WTC11 (cell line): ENCODE results near the gene CYP46A1. TPM values are rescaled to one million over a fixed set of nuclear protein-coding genes. Genes with fewer than 3 reads are reported as not detected.

Experiments
- ATAC-seq: fragments of 200-7000 bp; cut with Tn5 transposase; 2 replicates; pipeline ENCODE4 v1.10.0; 2021; ENCODE audit warnings: mild to moderate bottlenecking, moderate library complexity
- CTCF ChIA-PET: fragments of 300-600 bp; sonication (Branson Sonifier 250); formaldehyde crosslinking; loops from one replicate; lab custom pipeline; 2021; ENCODE audit warnings: antibody characterized with exemption; lab: Charles Lee
- POLR2A ChIA-PET: fragments of 350-600 bp; sonication (Branson Sonifier 250); formaldehyde crosslinking; loops from one replicate; lab custom pipeline; 2021; ENCODE audit warnings: antibody characterized with exemption; lab: Charles Lee
- DNase-seq: peaks from one replicate; pipeline ENCODE4 v3.0.0; 2021; ENCODE audit warnings: low spot score
- H3K27ac Mint-ChIP-seq: 2 replicates; pipeline ENCODE4 v1.8.0; 2021; ENCODE audit warnings: mixed read lengths
- H3K27me3 Mint-ChIP-seq: 2 replicates; pipeline ENCODE4 v1.8.0; 2021; ENCODE audit warnings: low read depth, mild to moderate bottlenecking, moderate library complexity, mixed read lengths
- H3K36me3 Mint-ChIP-seq: 2 replicates; pipeline ENCODE4 v1.8.0; 2021; ENCODE audit warnings: mixed read lengths
- H3K4me1 Mint-ChIP-seq: 2 replicates; pipeline ENCODE4 v1.8.0; 2022; ENCODE audit warnings: mixed read lengths
- H3K4me3 Mint-ChIP-seq: 2 replicates; pipeline ENCODE4 v1.8.0; 2021; ENCODE audit warnings: mild to moderate bottlenecking, moderate library complexity, mixed read lengths
- H3K9me3 Mint-ChIP-seq: 2 replicates; pipeline ENCODE4 v1.8.0; 2021; ENCODE audit warnings: mixed read lengths
- ATF2 ChIP-seq: sonication (generic); formaldehyde crosslinking; IDR thresholded peaks from 2 replicates; pipeline ENCODE4 v1.8.1; 2022; ENCODE audit warnings: low read depth, missing genetic modification reagents, borderline replicate concordance
- ATF6 ChIP-seq: sonication (generic); formaldehyde crosslinking; IDR thresholded peaks from 2 replicates; pipeline ENCODE4 v1.8.1; 2023; ENCODE audit warnings: mild to moderate bottlenecking, missing genetic modification reagents
- ELF4 ChIP-seq: sonication (generic); formaldehyde crosslinking; IDR thresholded peaks from 2 replicates; pipeline ENCODE4 v1.8.1; 2022; ENCODE audit warnings: low read depth, mild to moderate bottlenecking, moderate library complexity, missing genetic modification reagents
- NFE2L1 ChIP-seq: sonication (generic); formaldehyde crosslinking; IDR thresholded peaks from 2 replicates; pipeline ENCODE4 v1.8.1; 2023; ENCODE audit warnings: missing genetic modification reagents
- NFYB ChIP-seq: sonication (generic); formaldehyde crosslinking; conservative IDR thresholded peaks from 2 replicates; pipeline ENCODE4 v1.8.0; 2022; ENCODE audit warnings: low read depth, missing genetic modification reagents
- NR1H2 ChIP-seq: sonication (generic); formaldehyde crosslinking; IDR thresholded peaks from 2 replicates; pipeline ENCODE4 v1.9.0; 2021; ENCODE audit warnings: mild to moderate bottlenecking, moderate library complexity, missing genetic modification reagents
- PREB ChIP-seq: sonication (generic); formaldehyde crosslinking; IDR thresholded peaks from 2 replicates; pipeline ENCODE4 v1.8.1; 2022; ENCODE audit warnings: mild to moderate bottlenecking, missing genetic modification reagents, moderate library complexity, borderline replicate concordance
- ZBTB21 ChIP-seq: sonication (generic); formaldehyde crosslinking; IDR thresholded peaks from 2 replicates; pipeline ENCODE4 v1.8.1; 2023; ENCODE audit warnings: mild to moderate bottlenecking, missing genetic modification reagents, borderline replicate concordance
- ZNF232 ChIP-seq: sonication (generic); formaldehyde crosslinking; IDR thresholded peaks from 2 replicates; pipeline ENCODE4 v1.8.0; 2022; ENCODE audit warnings: mild to moderate bottlenecking, missing genetic modification reagents
- ZNF263 ChIP-seq: sonication (generic); formaldehyde crosslinking; IDR thresholded peaks from 2 replicates; pipeline ENCODE4 v1.8.1; 2022; ENCODE audit warnings: low read depth, mild to moderate bottlenecking, moderate library complexity, missing genetic modification reagents
- ZNF317 ChIP-seq: sonication (generic); formaldehyde crosslinking; IDR thresholded peaks from 2 replicates; pipeline ENCODE4 v1.8.1; 2023; ENCODE audit warnings: low read depth, mild to moderate bottlenecking, moderate library complexity, missing genetic modification reagents, borderline replicate concordance
- ZNF416 ChIP-seq: fragments of 250-450 bp; sonication (Bioruptor Pico); IDR thresholded peaks from 2 replicates; pipeline ENCODE4 v1.9.0; 2021; ENCODE audit warnings: mild to moderate bottlenecking, inconsistent platforms
- ZNF512 ChIP-seq: sonication (generic); formaldehyde crosslinking; IDR thresholded peaks from 2 replicates; pipeline ENCODE4 v1.8.1; 2022; ENCODE audit warnings: missing genetic modification reagents, borderline replicate concordance
- ZNF532 ChIP-seq: fragments of 250-450 bp; sonication (Bioruptor Pico); IDR thresholded peaks from 2 replicates; pipeline ENCODE4 v1.9.0; 2021; ENCODE audit warnings: mild to moderate bottlenecking, borderline replicate concordance
- ZSCAN18 ChIP-seq: fragments of 250-450 bp; sonication (Bioruptor Pico); IDR thresholded peaks from 2 replicates; pipeline ENCODE4 v2.1.2; 2022; ENCODE audit warnings: mild to moderate bottlenecking, moderate library complexity
- total RNA-seq: library from RNA; stranded (reverse); gene quantifications from 3 replicates; pipeline ENCODE4 v1.2.3, GENCODE V29; 2021

Gene CYP46A1
- total RNA-seq, 1 experiment from 2014 or later = 0.77 TPM

GRCh38 chr14:99702115-99702514 lies 18.0 kb downstream of the CYP46A1 start:
- no peak overlapping the region for H3K4me3 Mint-ChIP-seq
- CTCF ChIA-PET = no interaction called here

GRCh38 chr14:99703381-99703780 lies 19.3 kb downstream of the CYP46A1 start:
- H3K27ac Mint-ChIP-seq = no peak overlapping the region
- peaks cover 3% of the 10 kb centered on the region; the same call in 1 of the 2 replicates for H3K27me3 Mint-ChIP-seq
- peaks cover 22% of the 10 kb centered on the region for H3K36me3 Mint-ChIP-seq
- CTCF ChIA-PET = no interaction called here
- DNase-seq (no peak), ATAC-seq (no peak)
- no peak overlapping the region for H3K4me3 Mint-ChIP-seq
- POLR2A ChIA-PET = no interaction called here
- H3K9me3 Mint-ChIP-seq = peaks cover 27% of the 10 kb centered on the region
- no peaks in the 10 kb centered on the region for H3K4me1 Mint-ChIP-seq
- TF ChIP-seq ZBTB21 (CRISPR knock-in tag) = no peak
- TF ChIP-seq NFE2L1 (CRISPR knock-in tag) = no peak
- TF ChIP-seq ATF2 (CRISPR knock-in tag) = no peak
- no peak for TF ChIP-seq ZSCAN18
- TF ChIP-seq ELF4 (CRISPR knock-in tag) = no peak
- TF ChIP-seq ZNF416 (CRISPR knock-in tag) = no peak
- TF ChIP-seq ZNF512 (CRISPR knock-in tag) = no peak
- no peak for TF ChIP-seq NR1H2 (CRISPR knock-in tag)
- TF ChIP-seq ZNF317 = no peak
- TF ChIP-seq ZNF232 (CRISPR knock-in tag) = no peak
- TF ChIP-seq PREB (CRISPR knock-in tag) = no peak
- no peak for TF ChIP-seq ZNF263 (CRISPR knock-in tag)
- no peak for TF ChIP-seq NFYB (CRISPR knock-in tag)

More at GRCh38 chr14:99702115-99702514, 18.0 kb downstream of the CYP46A1 start:
- peaks cover 22% of the 10 kb centered on the region for H3K36me3 Mint-ChIP-seq
- H3K9me3 Mint-ChIP-seq = peaks cover 27% of the 10 kb centered on the region
- POLR2A ChIA-PET = no interaction called here
- ATAC-seq = no peak
- H3K4me1 Mint-ChIP-seq = no peaks in the 10 kb centered on the region
- no peak overlapping the region for H3K27ac Mint-ChIP-seq
- peaks cover 3% of the 10 kb centered on the region; the same call in 1 of the 2 replicates for H3K27me3 Mint-ChIP-seq
- TF ChIP-seq ATF6 = no peak
- no peak for TF ChIP-seq ZNF532
- no peak for TF ChIP-seq ZNF232 (CRISPR knock-in tag)
- no peak for TF ChIP-seq ELF4 (CRISPR knock-in tag)
- DNase-seq = no peak
